WERI-Rb-1 (cell line): Measurements from ENCODE around the gene ZNF536.

Experiments
- DNase-seq: peaks from one replicate; pipeline ENCODE4 v3.0.0-alpha.2; 2020
- H3K27ac ChIP-seq: fragments of 250-450 bp; sonication (Bioruptor Pico); 2 replicates; pipeline ENCODE4 v1.5.1; 2020; ENCODE audit warnings: mild to moderate bottlenecking, moderate library complexity
- H3K27me3 ChIP-seq: fragments of 250-450 bp; sonication (Bioruptor Pico); 2 replicates; pipeline ENCODE4 v1.5.1; 2021; ENCODE audit warnings: mild to moderate bottlenecking, low read depth, moderate library complexity; ENCODE audit not compliant: insufficient read depth, severe bottlenecking
- H3K36me3 ChIP-seq: fragments of 250-450 bp; sonication (Bioruptor Pico); 2 replicates; pipeline ENCODE4 v1.5.1; 2020; ENCODE audit warnings: mild to moderate bottlenecking, moderate library complexity
- H3K4me3 ChIP-seq: 2 replicates; pipeline ENCODE4 v1.5.1; 2011; ENCODE audit warnings: low read depth, mild to moderate bottlenecking, control low read depth, low read length
- H3K9me3 ChIP-seq: fragments of 250-450 bp; sonication (Bioruptor Pico); 2 replicates; pipeline ENCODE4 v1.5.1; 2021; ENCODE audit warnings: mild to moderate bottlenecking, moderate library complexity; ENCODE audit not compliant: severe bottlenecking
- TF ChIP-seq, protein P1 (sequence below): IDR thresholded peaks from 2 replicates; pipeline ENCODE4 v1.5.1; 2011; ENCODE audit warnings: low read depth, mild to moderate bottlenecking, control low read depth, inconsistent platforms, low read length

Gene ZNF536

DNA sequence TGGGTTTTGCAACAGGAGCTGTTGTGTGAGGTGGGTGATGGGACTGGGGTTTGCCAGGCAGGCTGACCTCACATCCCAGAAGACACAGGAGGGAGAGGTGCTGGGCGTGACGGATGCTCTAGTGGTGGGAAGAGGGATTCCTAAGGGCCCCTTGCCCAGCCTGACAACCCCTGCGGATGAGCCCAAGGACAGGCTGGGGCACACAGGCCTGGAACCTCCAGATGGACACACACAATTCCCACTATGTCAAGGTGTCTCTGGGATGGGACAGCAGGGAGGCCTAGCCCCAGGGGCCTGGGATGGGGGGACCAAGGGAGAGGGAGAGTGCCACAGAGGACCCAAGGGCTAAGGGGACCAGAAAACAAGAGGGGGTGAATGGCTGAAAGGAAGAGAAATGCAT is 191.5 kb downstream of the ZNF536 start:
- H3K27me3 ChIP-seq = no peaks in the 10 kb centered on the region
- TF ChIP-seq, protein P1, sequence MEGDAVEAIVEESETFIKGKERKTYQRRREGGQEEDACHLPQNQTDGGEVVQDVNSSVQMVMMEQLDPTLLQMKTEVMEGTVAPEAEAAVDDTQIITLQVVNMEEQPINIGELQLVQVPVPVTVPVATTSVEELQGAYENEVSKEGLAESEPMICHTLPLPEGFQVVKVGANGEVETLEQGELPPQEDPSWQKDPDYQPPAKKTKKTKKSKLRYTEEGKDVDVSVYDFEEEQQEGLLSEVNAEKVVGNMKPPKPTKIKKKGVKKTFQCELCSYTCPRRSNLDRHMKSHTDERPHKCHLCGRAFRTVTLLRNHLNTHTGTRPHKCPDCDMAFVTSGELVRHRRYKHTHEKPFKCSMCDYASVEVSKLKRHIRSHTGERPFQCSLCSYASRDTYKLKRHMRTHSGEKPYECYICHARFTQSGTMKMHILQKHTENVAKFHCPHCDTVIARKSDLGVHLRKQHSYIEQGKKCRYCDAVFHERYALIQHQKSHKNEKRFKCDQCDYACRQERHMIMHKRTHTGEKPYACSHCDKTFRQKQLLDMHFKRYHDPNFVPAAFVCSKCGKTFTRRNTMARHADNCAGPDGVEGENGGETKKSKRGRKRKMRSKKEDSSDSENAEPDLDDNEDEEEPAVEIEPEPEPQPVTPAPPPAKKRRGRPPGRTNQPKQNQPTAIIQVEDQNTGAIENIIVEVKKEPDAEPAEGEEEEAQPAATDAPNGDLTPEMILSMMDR = no peak
- no peak for DNase-seq
- no peaks in the 10 kb centered on the region for H3K36me3 ChIP-seq
- H3K9me3 ChIP-seq = no peaks in the 10 kb centered on the region
- no peak overlapping the region for H3K4me3 ChIP-seq
- H3K27ac ChIP-seq = no peak overlapping the region

GRCh38 chr19:30564551-30565011 is 192.4 kb downstream of the ZNF536 start:
- no peaks in the 10 kb centered on the region for H3K27me3 ChIP-seq
- peak; percentile 46 for DNase-seq
- H3K27ac ChIP-seq = 0 out of 2 replicates have a peak overlapping the region, but pooled peaks have one; percentile 38
- no peaks in the 10 kb centered on the region for H3K36me3 ChIP-seq
- H3K9me3 ChIP-seq = no peaks in the 10 kb centered on the region
- no peak overlapping the region for H3K4me3 ChIP-seq
- TF ChIP-seq, protein P1 = no peak

DNA sequence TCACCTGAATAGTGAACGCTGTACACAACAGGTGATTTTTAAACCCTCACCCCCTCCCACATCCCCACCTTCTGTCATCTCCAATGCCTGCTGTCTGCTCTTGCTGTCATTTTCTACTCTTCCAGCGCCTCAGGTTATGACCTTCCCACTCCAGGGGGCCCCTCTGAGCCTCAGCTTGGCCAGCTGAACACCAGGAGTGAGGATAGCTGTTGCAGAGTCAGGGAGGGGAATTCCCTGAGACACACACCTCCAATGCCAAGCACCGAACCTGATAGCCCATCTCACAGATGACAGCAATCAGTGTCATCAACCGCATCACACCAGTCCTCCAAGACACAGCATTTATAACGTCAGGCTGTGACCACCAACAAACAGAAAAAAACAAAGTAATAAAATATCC is 193.5 kb downstream of the ZNF536 start:
- H3K27ac ChIP-seq = peak overlapping the region; percentile 31; the same call in 1 of the 2 replicates
- no peaks in the 10 kb centered on the region for H3K9me3 ChIP-seq
- H3K36me3 ChIP-seq = no peaks in the 10 kb centered on the region
- H3K4me3 ChIP-seq = no peak overlapping the region
- peak; percentile 76 for DNase-seq
- H3K27me3 ChIP-seq = no peaks in the 10 kb centered on the region
- TF ChIP-seq, protein P1 = no peak

- Histone ChIP-seq H3K36me3 (no peaks in the 10 kb centered on the region), H3K27ac (peak overlapping the region; percentile 64), H3K4me3 (no peak overlapping the region), H3K27me3 (no peaks in the 10 kb centered on the region), H3K9me3 (no peaks in the 10 kb centered on the region)
- TF ChIP-seq, protein P1 = no peak
- DNase-seq = peak; percentile 20
Measured at GRCh38 chr19:30566681-30567420, 194.7 kb downstream of the ZNF536 start.

- DNase-seq = peak; percentile 71
- TF ChIP-seq, protein P1 = no peak
- Histone ChIP-seq H3K27ac (peak overlapping the region; percentile 64), H3K4me3 (peak overlapping the region; percentile 1; the same call in 1 of the 2 replicates), H3K36me3 (no peaks in the 10 kb centered on the region), H3K9me3 (no peaks in the 10 kb centered on the region), H3K27me3 (no peaks in the 10 kb centered on the region)
Measured at GRCh38 chr19:30567536-30568232, 195.5 kb downstream of the ZNF536 start.
